GM19193 (cell line): Measurements from ENCODE around the gene SYNPO2.

ENCODE experiments used
- POLR2A ChIP-seq: IDR thresholded peaks from 4 replicates; pipeline ENCODE4 v1.6.1; 2011; ENCODE audit not compliant: insufficient read depth, insufficient read length; ENCODE audit errors: extremely low read depth

Gene SYNPO2

DNA sequence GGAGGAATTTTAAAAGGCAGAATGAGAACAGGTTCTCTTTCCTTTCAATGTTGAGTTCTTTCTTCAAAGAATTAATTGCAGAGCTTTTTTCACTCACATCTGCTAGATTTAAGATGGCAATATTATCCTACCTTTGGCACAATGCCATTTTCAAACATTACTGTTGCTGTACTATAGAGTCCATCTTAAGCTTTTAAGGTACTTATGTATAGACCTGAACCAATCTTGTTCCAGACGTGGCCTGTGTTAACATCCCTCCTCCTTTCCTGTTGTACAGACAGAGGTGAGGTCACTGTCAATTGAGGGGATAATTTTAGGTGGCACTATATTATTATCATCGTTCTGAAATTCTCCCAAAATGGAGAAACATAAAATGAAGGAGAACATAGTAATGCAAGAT, 194.0 kb downstream of the SYNPO2 start:
- TF ChIP-seq POLR2A, result no peak

DNA sequence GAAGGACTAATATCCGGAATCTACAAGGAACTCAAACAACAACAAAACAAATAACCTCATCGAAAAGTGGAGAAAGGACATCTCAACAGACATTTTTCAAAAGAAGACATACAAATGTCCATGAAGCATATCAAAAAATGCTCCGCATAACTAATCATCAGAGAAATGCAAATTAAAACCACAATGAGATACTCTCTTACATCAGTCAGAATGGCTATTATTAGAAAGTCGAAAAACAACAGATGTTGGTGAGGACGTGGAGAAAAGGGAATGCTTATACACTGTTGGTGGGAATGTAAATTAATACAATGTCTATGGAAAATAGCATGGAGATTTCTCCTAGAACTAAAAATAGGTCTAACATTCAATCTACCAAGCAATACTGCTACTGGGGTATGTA, 195.9 kb downstream of the SYNPO2 start:
- TF ChIP-seq POLR2A, result no peak

- no peak for TF ChIP-seq POLR2A
These were observed 198.5 kb downstream of the SYNPO2 start for GRCh38 chr4:119087121-119087520.

DNA sequence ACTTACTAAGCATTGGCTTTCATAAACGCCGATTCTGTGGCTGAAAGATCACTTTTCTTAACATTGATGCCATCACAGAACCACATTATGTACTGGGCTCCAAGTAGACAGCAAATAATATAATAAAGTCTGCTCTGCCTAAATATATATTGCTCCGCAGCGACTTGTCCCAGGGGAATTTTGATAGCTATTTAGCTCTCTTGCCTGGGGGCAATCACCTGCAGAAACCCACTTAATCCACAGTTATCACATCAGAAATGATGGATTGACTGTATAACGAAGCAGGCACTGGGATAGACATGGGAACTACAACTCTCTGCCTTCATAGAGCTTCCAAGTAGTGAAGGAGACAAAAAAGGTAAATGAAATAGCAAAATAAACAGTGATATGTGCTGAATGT, 199.0 kb downstream of the SYNPO2 start:
- no peak for TF ChIP-seq POLR2A

- no peak for TF ChIP-seq POLR2A
These were observed 204.6 kb downstream of the SYNPO2 start for GRCh38 chr4:119093042-119093827.

GRCh38 chr4:119097282-119097900, 208.7 kb downstream of the SYNPO2 start:
- TF ChIP-seq POLR2A, result no peak

DNA sequence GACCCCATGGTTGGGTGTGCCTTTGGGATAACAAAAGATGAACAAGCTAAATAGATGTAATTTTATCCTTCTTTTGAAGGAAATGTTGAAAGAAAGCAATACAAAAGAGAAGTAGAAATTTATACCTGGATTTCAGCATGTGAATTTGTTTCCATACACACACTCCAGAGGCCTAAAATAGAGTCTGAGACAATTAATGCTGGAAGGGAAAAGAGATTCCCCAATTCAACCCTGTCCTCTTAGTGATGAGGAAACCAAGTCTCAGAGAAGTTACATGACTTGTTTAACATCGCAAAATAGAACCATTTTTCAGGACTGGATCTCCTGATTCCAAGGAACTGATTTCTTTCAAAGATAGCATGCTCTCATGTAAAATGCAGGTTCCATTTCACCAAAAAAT, 209.7 kb downstream of the SYNPO2 start:
- TF ChIP-seq POLR2A, result no peak

DNA sequence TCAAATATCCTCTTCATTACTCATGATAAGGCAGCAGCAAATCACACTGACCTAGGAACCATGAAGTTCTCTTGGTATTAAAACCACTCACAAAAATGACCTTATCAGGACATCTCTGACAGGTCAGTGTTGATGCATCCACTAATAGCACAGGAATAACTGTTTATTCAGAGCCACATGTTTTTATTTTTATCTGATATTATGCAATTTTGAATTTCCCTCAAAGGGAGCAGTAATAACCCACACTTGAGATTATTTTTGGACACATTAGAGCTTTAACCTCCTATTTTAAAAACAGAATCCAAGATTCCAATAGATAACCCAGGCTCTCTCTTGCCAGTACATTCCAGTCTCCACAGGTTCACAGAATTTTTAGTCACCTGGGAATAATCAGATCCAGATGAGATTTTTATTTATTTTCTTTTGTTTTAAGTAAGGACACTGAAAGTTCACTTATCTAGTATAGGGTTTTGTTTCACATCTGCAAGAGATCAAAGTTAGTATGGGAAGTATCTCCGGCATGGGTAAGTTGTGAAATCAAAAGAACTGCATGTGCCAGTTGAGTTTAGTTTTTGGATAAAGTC, 210.7 kb downstream of the SYNPO2 start:
- no peak for TF ChIP-seq POLR2A

DNA sequence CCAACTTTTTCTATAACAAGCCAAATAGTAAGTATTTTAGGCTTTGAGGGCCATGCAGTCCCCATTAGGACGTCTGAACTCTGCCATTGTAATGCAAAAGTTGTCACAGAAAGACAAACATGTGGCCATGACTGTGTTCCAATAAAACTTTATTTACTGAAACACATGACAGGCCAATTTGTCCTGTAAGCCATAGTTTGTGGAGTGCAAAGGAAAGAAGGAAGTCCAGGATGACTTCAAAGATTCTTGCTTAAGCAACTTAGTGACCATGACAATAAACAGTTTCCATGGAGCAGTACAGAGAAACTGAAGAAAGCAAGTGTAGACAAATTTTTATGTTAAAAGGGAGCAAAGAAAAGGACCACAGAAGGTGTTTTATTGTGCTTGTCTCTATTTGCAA, 212.0 kb downstream of the SYNPO2 start:
- no peak for TF ChIP-seq POLR2A

GRCh38 chr4:119103263-119103662, 214.6 kb downstream of the SYNPO2 start:
- no peak for TF ChIP-seq POLR2A

DNA sequence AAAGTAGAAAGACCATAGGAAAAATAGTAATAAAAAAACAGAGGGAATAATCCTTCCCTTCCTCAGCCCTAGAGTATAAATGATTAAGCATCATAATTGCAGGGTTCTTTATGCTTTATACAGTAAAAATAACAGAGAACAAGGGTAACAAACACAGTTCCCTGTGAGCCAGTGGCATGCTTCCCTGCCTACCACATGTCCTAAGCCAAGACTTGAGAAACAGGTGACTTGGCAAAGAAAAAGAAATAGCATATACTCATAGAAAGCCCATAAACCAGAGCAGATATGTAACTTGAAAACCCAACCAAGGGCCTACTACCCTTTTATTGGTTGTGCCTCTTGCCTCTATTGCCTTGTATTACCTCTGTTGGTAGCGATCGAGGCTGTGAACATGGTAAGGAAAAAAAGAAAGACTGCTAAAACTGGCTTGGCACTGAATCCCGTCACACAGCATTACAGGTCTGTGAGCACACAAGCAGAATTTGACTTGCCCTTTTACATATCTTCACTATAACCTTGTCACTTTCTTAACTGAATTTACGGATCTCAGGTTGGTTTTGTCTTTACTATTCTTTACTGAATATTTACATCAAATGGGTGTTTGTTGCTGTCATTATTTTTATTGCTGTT, 216.1 kb downstream of the SYNPO2 start:
- no peak for TF ChIP-seq POLR2A

GRCh38 chr4:119105605-119106004, 217.0 kb downstream of the SYNPO2 start:
- no peak for TF ChIP-seq POLR2A

DNA sequence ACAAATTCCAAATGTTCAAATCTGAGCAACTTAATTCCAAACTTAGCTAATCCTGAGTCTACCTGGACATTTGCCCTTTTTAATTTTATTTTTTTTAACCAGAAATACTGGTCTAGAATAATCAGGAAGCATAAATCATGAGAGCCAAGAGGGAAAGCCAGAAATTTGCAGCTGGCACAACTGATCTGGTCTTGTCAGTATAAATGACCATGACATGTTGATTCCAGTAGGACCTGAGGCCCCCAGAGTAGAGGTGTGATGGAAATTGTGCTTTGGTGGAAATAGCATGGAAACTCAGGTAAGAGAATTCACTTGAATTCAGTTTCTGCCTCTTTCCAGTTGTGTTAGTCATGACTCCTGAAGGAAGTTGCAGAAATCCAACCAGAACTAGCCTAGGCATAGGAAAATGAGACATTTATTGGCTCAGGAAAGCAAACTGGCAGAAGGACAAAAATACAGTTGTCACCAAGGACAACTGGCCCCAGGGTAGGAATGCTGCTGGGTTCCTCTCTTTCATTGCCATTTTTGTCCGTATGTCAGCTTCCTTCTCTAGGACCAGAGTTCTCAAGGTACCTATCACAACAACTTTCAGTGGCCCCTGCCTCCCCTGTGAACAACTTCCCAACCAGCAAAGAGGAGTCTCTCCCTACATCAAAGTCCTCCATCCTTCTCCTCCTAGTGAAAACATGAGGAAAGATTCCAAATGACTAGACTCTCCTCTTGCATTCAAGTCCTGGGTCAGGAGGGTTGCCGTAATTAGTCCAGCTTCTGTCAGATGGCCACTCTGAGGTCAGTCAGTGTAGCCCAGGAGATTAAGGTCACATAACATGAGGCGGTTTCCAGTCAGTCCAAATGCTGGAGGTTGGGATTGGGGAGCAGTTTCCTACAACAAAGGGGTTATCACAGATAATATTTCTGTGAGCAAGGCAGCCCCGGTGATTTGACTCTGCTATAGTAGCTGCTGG, 217.7 kb downstream of the SYNPO2 start:
- no peak for TF ChIP-seq POLR2A

DNA sequence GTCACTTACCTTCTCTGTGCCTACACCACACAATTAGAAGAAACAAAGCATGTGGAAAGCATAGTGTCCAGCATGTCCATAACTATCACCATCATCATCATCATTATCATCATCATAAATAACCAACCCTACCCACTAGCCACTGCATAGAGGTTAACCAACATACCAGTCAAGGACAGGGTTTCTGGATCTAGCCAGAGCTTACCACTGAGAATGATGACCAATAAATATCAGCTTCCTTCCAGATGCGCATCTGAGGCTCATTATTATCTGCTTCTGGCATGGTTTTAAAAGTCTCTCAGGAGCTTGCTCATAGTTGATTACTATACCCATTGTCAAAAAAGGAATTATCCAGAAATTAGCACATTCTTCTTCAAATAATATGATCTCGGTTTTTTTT, 221.5 kb downstream of the SYNPO2 start:
- TF ChIP-seq POLR2A, result no peak
